K562 (cell line): ENCODE results near the gene MINDY4. TPM values are rescaled to one million over a fixed set of nuclear protein-coding genes. Genes with fewer than 3 reads are reported as not detected.

Experiments
- ATAC-seq: fragments of 200-7000 bp; cut with Tn5 transposase; 3 replicates; pipeline ENCODE4 v1.9.1; 2020; ENCODE audit warnings: moderate library complexity
- BruUV-seq: library from RNA; stranded (reverse); fragments of 400-500 nt; replicated peaks from 2 replicates; lab custom pipeline; 2021; lab: Mats Ljungman, UMichigan
- CTCF ChIA-PET: fragments of 300-600 bp; formaldehyde crosslinking; extraction: SDS; loops from one replicate; lab custom pipeline; 2021; ENCODE audit warnings: low intra/inter-chr PET ratio; lab: Yijun Ruan, JAX
- POLR2A ChIA-PET: fragments of 300-600, 350-650 bp; sonication (Branson Sonifier 250); formaldehyde crosslinking; extraction: SDS; loops from one replicate; lab custom pipeline; 2021; ENCODE audit warnings: antibody characterized with exemption, inconsistent platforms; lab: Yijun Ruan, JAX
- DNase-seq, 4 experiments: peaks; one replicate each; pipeline versions ENCODE4 v3.0.0 to v3.0.0-alpha.2; 2011 to 2018; ENCODE audit warnings: low spot score in 3 of 4, mixed read lengths in 3 of 4; ENCODE audit errors: extremely low read depth in 1 of 4
- FAIRE-seq: peaks from 2 replicates; lab custom pipeline; 2011; peaks lifted over from hg19 to GRCh38; lab: Jason Lieb, UNC
- H2AFZ ChIP-seq: 2 replicates; pipeline ENCODE4 v1.6.0; 2011; ENCODE audit warnings: low read depth, low read length, control low read depth, inconsistent platforms
- H3K27ac ChIP-seq: fragments of 200-600 bp; 3 replicates; pipeline ENCODE4 v1.8.0; 2011; ENCODE audit warnings: low read depth, mild to moderate bottlenecking, control low read depth, inconsistent platforms, low read length, moderate library complexity, mixed read lengths; ENCODE audit errors: extremely low read depth
- H3K27me3 ChIP-seq, 2 experiments: fragments of 300-600 bp in 1 of 2; 2 replicates in 1 of 2; 3 replicates in 1 of 2; pipeline versions ENCODE4 v1.6.0 to v1.8.0; 2011; ENCODE audit warnings: inconsistent platforms in 2 of 2, low read length in 2 of 2, mild to moderate bottlenecking in 1 of 2, mixed read lengths in 1 of 2, moderate library complexity in 1 of 2; ENCODE audit not compliant: control insufficient read depth in 2 of 2, insufficient read depth in 2 of 2
- H3K36me3 ChIP-seq: fragments of 300-600 bp; 3 replicates; pipeline ENCODE4 v1.8.0; 2011; ENCODE audit warnings: mild to moderate bottlenecking, low read length, inconsistent platforms; ENCODE audit not compliant: control insufficient read depth, insufficient read depth
- H3K4me1 ChIP-seq, 2 experiments: fragments of 200-600 bp in 1 of 2; replicated peaks in 1 of 2; 2 replicates in 1 of 2; 3 replicates in 1 of 2; pipeline versions ENCODE4 v1.5.1 to v1.8.0; 2011; ENCODE audit warnings: inconsistent platforms in 2 of 2, low read length in 2 of 2, mild to moderate bottlenecking in 1 of 2, mixed read lengths in 1 of 2, moderate library complexity in 1 of 2; ENCODE audit not compliant: control insufficient read depth in 2 of 2, insufficient read depth in 2 of 2
- H3K4me2 ChIP-seq: 2 replicates; pipeline ENCODE4 v1.6.1; 2011; ENCODE audit warnings: low read length, control low read depth, inconsistent platforms, mixed read lengths; ENCODE audit not compliant: insufficient read depth
- H3K4me3 ChIP-seq: fragments of 200-600 bp; sonication (generic), shearing (Covaris generic); 2 replicates; pipeline ENCODE4 v1.5.1; 2016; ENCODE audit warnings: control low read depth, inconsistent platforms
- H3K79me2 ChIP-seq: fragments of 200-600 bp; 3 replicates; pipeline ENCODE4 v1.8.0; 2011; ENCODE audit warnings: low read length, inconsistent platforms; ENCODE audit not compliant: control insufficient read depth, insufficient read depth
- H3K9ac ChIP-seq, 2 experiments: 2 replicates each; pipeline versions ENCODE4 v1.6.0 to v1.6.1; 2011; ENCODE audit warnings: low read depth in 2 of 2, low read length in 2 of 2, control low read depth in 1 of 2, inconsistent platforms in 1 of 2, mild to moderate bottlenecking in 1 of 2, mixed read lengths in 1 of 2; ENCODE audit not compliant: insufficient read depth in 1 of 2
- H3K9me1 ChIP-seq: one replicate; pipeline ENCODE4 v1.6.0; 2011; ENCODE audit warnings: inconsistent platforms, mild to moderate bottlenecking, low read length, moderate library complexity; ENCODE audit not compliant: control insufficient read depth, insufficient read depth
- H3K9me3 ChIP-seq: replicated peaks from 2 replicates; pipeline ENCODE4 v1.5.1; 2011; ENCODE audit warnings: low read depth, low read length, inconsistent platforms; ENCODE audit not compliant: control insufficient read depth, insufficient read depth
- H4K20me1 ChIP-seq: replicated peaks from 2 replicates; pipeline ENCODE4 v1.6.1; 2011; ENCODE audit warnings: low read length, inconsistent platforms, mixed read lengths; ENCODE audit not compliant: control insufficient read depth, insufficient read depth
- E2F6 ChIP-seq, 2 experiments: IDR thresholded peaks; 2 replicates each; pipeline ENCODE4 v1.6.1; 2011; ENCODE audit warnings: borderline replicate concordance in 1 of 2, control low read depth in 1 of 2, low read depth in 1 of 2, low read length in 1 of 2, mild to moderate bottlenecking in 1 of 2, mixed read lengths in 1 of 2, moderate library complexity in 1 of 2; ENCODE audit not compliant: insufficient read depth in 1 of 2, insufficient read length in 1 of 2, poor library complexity in 1 of 2, severe bottlenecking in 1 of 2; ENCODE audit errors: extremely low read depth in 1 of 2
- ESRRA ChIP-seq: fragments of 450-650 bp; IDR thresholded peaks from 2 replicates; pipeline ENCODE4 v1.6.1; 2014; ENCODE audit warnings: low read depth, mild to moderate bottlenecking, moderate library complexity, borderline replicate concordance
- ETV1 ChIP-seq: fragments of 450-650 bp; conservative IDR thresholded peaks from 2 replicates; pipeline ENCODE4 v1.6.1; 2016; ENCODE audit warnings: missing genetic modification characterization, control low read depth, low read depth, missing compliant biosample characterization
- GMEB1 ChIP-seq: fragments of 250-450 bp; sonication (Bioruptor Pico); IDR thresholded peaks from 2 replicates; pipeline ENCODE4 v1.4.0; 2020; ENCODE audit warnings: mild to moderate bottlenecking
- HIVEP1 ChIP-seq: fragments of 250-450 bp; sonication (Bioruptor Pico); IDR thresholded peaks from 2 replicates; pipeline ENCODE4 v1.4.0; 2020; ENCODE audit warnings: mild to moderate bottlenecking
- L3MBTL2 ChIP-seq: fragments of 450-650 bp; IDR thresholded peaks from 2 replicates; pipeline ENCODE4 v1.6.1; 2016; ENCODE audit warnings: mild to moderate bottlenecking, moderate library complexity
- SAP30 ChIP-seq: fragments of 200-600 bp; sonication (generic); IDR thresholded peaks from 2 replicates; pipeline ENCODE4 v1.6.1; 2012; ENCODE audit warnings: borderline replicate concordance, low read depth, mild to moderate bottlenecking, moderate library complexity, low read length, control low read depth, inconsistent platforms; ENCODE audit not compliant: insufficient read depth, poor library complexity, severe bottlenecking
- USF1 ChIP-seq: sonication (generic); formaldehyde crosslinking; IDR thresholded peaks from 2 replicates; pipeline ENCODE4 v1.9.0; 2022; ENCODE audit warnings: mild to moderate bottlenecking, missing genetic modification reagents
- ZNF407 ChIP-seq: fragments of 450-650 bp; IDR thresholded peaks from 2 replicates; pipeline ENCODE4 v1.6.1; 2016; ENCODE audit warnings: low read depth
- WGBS: fragments of 100-300 bp; shearing (Covaris generic); methylation state at CpG from one replicate; pipeline ENCODE4 v1.1.6; 2016; ENCODE audit warnings: low coverage, mixed read lengths; ENCODE audit not compliant: insufficient coverage; ENCODE audit errors: missing lambda C conversion rate; 5-methylcytosine and 5-hydroxymethylcytosine counted together
- in situ Hi-C: fragments of 300-500 bp; cut with MboI; formaldehyde crosslinking; loops from 4 replicates; pipeline ENCODE4 v1.15.0; 2018; ENCODE audit warnings: inconsistent platforms, mixed read lengths
- intact Hi-C: fragments of 100-400 bp; cut with micrococcal nuclease; formaldehyde crosslinking; loops from 2 replicates; pipeline ENCODE4 v1.14.2; 2022
- polyA plus RNA-seq, 8 experiments: library from polyadenylated mRNA; depleted of rRNA in 4 of 8; stranded (reverse) in 5 of 8; unstranded in 3 of 8; fragments of >200 nt; fragmentation: Nextera tagmentation in 2 of 8; fragmentation: Illumina TruSeq in 1 of 8; extraction: Ambion mirVana in 2 of 8; extraction: Trizol in 1 of 8; gene quantifications; 2 replicates each; pipeline versions ENCODE4 v1.2.1 to v1.2.3, GENCODE V29; 2011 to 2014; ENCODE audit warnings: inconsistent platforms in 1 of 8, missing spikeins in 1 of 8
- total RNA-seq, 7 experiments: library from RNA; depleted of rRNA in 6 of 7; stranded (reverse); fragments of >200 nt in 6 of 7; fragmentation: Illumina TruSeq in 2 of 7; extraction: Trizol in 2 of 7; gene quantifications; 2 replicates each; pipeline versions ENCODE4 v1.2.1 to v1.2.3, GENCODE V29; 2011 to 2021; ENCODE audit warnings: low replicate concordance in 1 of 7

MINDY4 gene
- total and polyA plus RNA-seq, 9 of the 15 experiments (the other 6 are each of a cell fraction or from before 2014, with no cell fraction given) = 2.1 to 16.7 (median 11.0) TPM

GRCh38 chr7:30731581-30731980, 39.6 kb upstream of the MINDY4 start:
- BruUV-seq = no TSS peak
- H4K20me1 ChIP-seq = no peaks in the 10 kb centered on the region
- H3K4me3 ChIP-seq = no peak overlapping the region
- ChIA-PET CTCF (no interaction called here), POLR2A (interaction anchor here (1.3 kb wide), 1 partner anchor 22 kb away, joined by 3 read pairs; no protein-coding TSS in a partner anchor)
- H3K4me1 ChIP-seq = peaks cover 4% of the 10 kb centered on the region in 2 experiments; a peak in 3 of 5 replicates
- H3K79me2 ChIP-seq = no peaks in the 10 kb centered on the region
- H3K4me2 ChIP-seq = no peak overlapping the region
- H3K9ac ChIP-seq = no peak overlapping the region
- WGBS = 4% methylated on average over 11 of the region's 11 CpGs
- no peaks in the 10 kb centered on the region for H3K36me3 ChIP-seq
- H3K27ac ChIP-seq = no peak overlapping the region
- no peaks in the 10 kb centered on the region for H3K9me1 ChIP-seq
- intact Hi-C loops (loop anchor here (10.0 kb wide), 1 partner anchor 457 kb away; no protein-coding TSS in a partner anchor), in situ Hi-C loops (loop anchor here (10.0 kb wide), 1 partner anchor 567 kb away; no protein-coding TSS in a partner anchor)
- ATAC-seq (peak; percentile 15; the same call in 1 of the 3 replicates), FAIRE-seq (peak; percentile 46), DNase-seq (no peak)
- H3K27me3 ChIP-seq = peaks cover 53 to 73% of the 10 kb centered on the region in 2 experiments
- H2AFZ ChIP-seq = no peak overlapping the region
- no peaks in the 10 kb centered on the region for H3K9me3 ChIP-seq
- TF ChIP-seq E2F6 (IDR thresholded peaks at IDR 0.05; ENCODE audit: borderline replicate concordance in 1 of 2, extremely low read depth in 1 of 2, insufficient read depth in 1 of 2, insufficient read length in 1 of 2, low read depth in 1 of 2, low read length in 1 of 2, poor library complexity in 1 of 2, severe bottlenecking in 1 of 2) (peak; percentile 38 to 52), USF1 (CRISPR knock-in tag) (peak; percentile 52), SAP30 (no peak), L3MBTL2 (peak; percentile 39; the same call in 1 of the 2 replicates), ETV1 (tag) (0 out of 2 replicates have a peak, but pooled peaks have one; percentile 28), GMEB1 (CRISPR knock-in tag) (no peak), ESRRA (no peak), HIVEP1 (CRISPR knock-in tag) (no peak), ZNF407 (no peak)
